GM23338 (cell line): ENCODE data around the gene PLXNC1. TPM values are rescaled to one million over a fixed set of nuclear protein-coding genes. Genes with fewer than 3 reads are reported as not detected.
A peak's percentile ranks its signal among the peaks of the same experiment; 100 is the strongest.

ENCODE experiments used
- ATAC-seq: fragments of 200-7000 bp; cut with Tn5 transposase; 3 replicates; pipeline ENCODE4 v1.9.1; 2020
- DNase-seq: peaks from one replicate; pipeline ENCODE4 v3.0.0-alpha.2; 2015; ENCODE audit warnings: low spot score
- H2AFZ ChIP-seq: fragments of 200-600 bp; sonication (generic); 2 replicates; pipeline ENCODE4 v1.8.0; 2016; ENCODE audit warnings: antibody characterized with exemption, mild to moderate bottlenecking, moderate library complexity
- H3F3A ChIP-seq: fragments of 200-600 bp; sonication (generic); replicated peaks from 2 replicates; pipeline ENCODE4 v1.8.0; 2017; ENCODE audit warnings: antibody characterized with exemption, mixed run types, low read depth
- H3K27ac ChIP-seq: fragments of 200-600 bp; sonication (generic); 2 replicates; pipeline ENCODE4 v1.6.1; 2016; ENCODE audit warnings: low read depth
- H3K27me3 ChIP-seq: fragments of 200-600 bp; sonication (generic); 2 replicates; pipeline ENCODE4 v1.8.0; 2016; ENCODE audit warnings: mild to moderate bottlenecking, mixed run types, moderate library complexity; ENCODE audit not compliant: insufficient read depth
- H3K36me3 ChIP-seq: fragments of 200-600 bp; sonication (generic); 2 replicates; pipeline ENCODE4 v1.8.0; 2016; ENCODE audit warnings: mild to moderate bottlenecking; ENCODE audit not compliant: insufficient read depth
- H3K4me1 ChIP-seq: fragments of 200-600 bp; sonication (generic); 2 replicates; pipeline ENCODE4 v1.8.0; 2016; ENCODE audit warnings: mild to moderate bottlenecking, moderate library complexity; ENCODE audit not compliant: insufficient read depth
- H3K4me2 ChIP-seq: fragments of 200-600 bp; sonication (generic); 2 replicates; pipeline ENCODE4 v1.7.1; 2017; ENCODE audit warnings: mixed run types
- H3K4me3 ChIP-seq: fragments of 200-600 bp; sonication (generic); 2 replicates; pipeline ENCODE4 v1.6.1; 2016; ENCODE audit warnings: mixed run types
- H3K79me2 ChIP-seq: fragments of 200-600 bp; sonication (generic); replicated peaks from 2 replicates; pipeline ENCODE4 v1.8.0; 2017; ENCODE audit warnings: mild to moderate bottlenecking; ENCODE audit not compliant: insufficient read depth
- H3K9me2 ChIP-seq: fragments of 200-600 bp; sonication (generic); 2 replicates; pipeline ENCODE4 v1.8.0; 2017; ENCODE audit not compliant: insufficient read depth
- H4K20me1 ChIP-seq: fragments of 200-600 bp; sonication (generic); replicated peaks from 2 replicates; pipeline ENCODE4 v1.8.0; 2017; ENCODE audit warnings: mild to moderate bottlenecking; ENCODE audit not compliant: insufficient read depth
- H3K27ac Mint-ChIP-seq: 2 replicates; pipeline ENCODE4 v1.8.0; 2020; ENCODE audit warnings: inconsistent platforms, mild to moderate bottlenecking, moderate library complexity, mixed read lengths
- H3K27me3 Mint-ChIP-seq: 3 replicates; pipeline ENCODE4 v1.8.0; 2022; ENCODE audit warnings: low read depth, mild to moderate bottlenecking, moderate library complexity, mixed read lengths, inconsistent platforms; ENCODE audit not compliant: insufficient read depth, poor library complexity
- H3K36me3 Mint-ChIP-seq: 3 replicates; pipeline ENCODE4 v1.8.0; 2021; ENCODE audit warnings: low read depth, mild to moderate bottlenecking, inconsistent platforms, moderate library complexity, mixed read lengths
- H3K4me1 Mint-ChIP-seq: 3 replicates; pipeline ENCODE4 v1.8.0; 2020; ENCODE audit warnings: mild to moderate bottlenecking, inconsistent platforms, mixed read lengths
- H3K4me3 Mint-ChIP-seq: 3 replicates; pipeline ENCODE4 v1.8.0; 2021; ENCODE audit warnings: moderate library complexity, mild to moderate bottlenecking, inconsistent platforms, mixed read lengths
- H3K9me3 Mint-ChIP-seq: 3 replicates; pipeline ENCODE4 v1.8.0; 2020; ENCODE audit warnings: moderate library complexity, mild to moderate bottlenecking, inconsistent platforms, mixed read lengths
- CREB1 ChIP-seq: fragments of 250-450 bp; sonication (Bioruptor Pico); IDR thresholded peaks from 2 replicates; pipeline ENCODE4 v1.5.0; 2020; ENCODE audit warnings: low read depth, mild to moderate bottlenecking, moderate library complexity
- EZH2 ChIP-seq: fragments of 200-600 bp; sonication (generic); IDR thresholded peaks from one replicate; pipeline ENCODE4 v1.8.0; 2017; ENCODE audit warnings: antibody characterized with exemption, mild to moderate bottlenecking, low read depth; ENCODE audit not compliant: unreplicated experiment
- EZH2phosphoT487 ChIP-seq: fragments of 200-600 bp; sonication (generic); IDR thresholded peaks from one replicate; pipeline ENCODE4 v1.8.1; 2018; ENCODE audit warnings: antibody characterized with exemption; ENCODE audit not compliant: unreplicated experiment
- JUNB ChIP-seq: IDR thresholded peaks from one replicate; pipeline ENCODE4 v1.6.1; 2016; ENCODE audit warnings: antibody characterized with exemption; ENCODE audit not compliant: unreplicated experiment
- NANOG ChIP-seq: IDR thresholded peaks from 2 replicates; pipeline ENCODE4 v1.6.1; 2016; ENCODE audit warnings: antibody characterized with exemption, borderline replicate concordance
- POLR2AphosphoS5 ChIP-seq: IDR thresholded peaks from 2 replicates; pipeline ENCODE4 v1.6.1; 2016; ENCODE audit warnings: antibody characterized with exemption, low read depth
- STAT1 ChIP-seq: IDR thresholded peaks from one replicate; pipeline ENCODE4 v1.6.1; 2016; ENCODE audit warnings: antibody characterized with exemption; ENCODE audit not compliant: unreplicated experiment
- ZNF114 ChIP-seq: fragments of 250-450 bp; sonication (Bioruptor Pico); IDR thresholded peaks from 2 replicates; pipeline ENCODE4 v1.5.0; 2020; ENCODE audit warnings: mild to moderate bottlenecking, moderate library complexity
- ZNF331 ChIP-seq: fragments of 250-450 bp; sonication (Bioruptor Pico); IDR thresholded peaks from 2 replicates; pipeline ENCODE4 v1.5.0; 2020; ENCODE audit warnings: low read depth, mild to moderate bottlenecking, moderate library complexity
- polyA plus RNA-seq: library from polyadenylated mRNA; unstranded; fragments of >200 nt; fragmentation: Nextera tagmentation; extraction: Ambion mirVana; gene quantifications from 2 replicates; pipeline ENCODE4 v1.2.1, GENCODE V29; 2016
- total RNA-seq: library from RNA; depleted of rRNA; stranded (reverse); fragments of >200 nt; shearing (Covaris generic); gene quantifications from 2 replicates; pipeline ENCODE4 v1.2.3, GENCODE V29; 2014
- TF ChIP-seq, protein P1 (sequence below), 2 experiments: fragments of 200-600 bp in 1 of 2; sonication (generic) in 1 of 2; conservative IDR thresholded peaks; 2 replicates each; pipeline versions ENCODE4 v1.5.1 to v1.6.1; 2016 to 2017; ENCODE audit warnings: antibody characterized with exemption in 2 of 2, low read depth in 2 of 2, mild to moderate bottlenecking in 2 of 2, moderate library complexity in 1 of 2
- TF ChIP-seq, protein P2 (sequence below): IDR thresholded peaks from one replicate; pipeline ENCODE4 v1.6.1; 2018; ENCODE audit warnings: antibody characterized with exemption; ENCODE audit not compliant: unreplicated experiment
- TF ChIP-seq, protein P3 (sequence below): IDR thresholded peaks from 2 replicates; pipeline ENCODE4 v1.6.1; 2016; ENCODE audit warnings: antibody characterized with exemption

Gene PLXNC1
- total and polyA plus RNA-seq, 2 experiments from 2014 or later, result 1.9 to 6.5 TPM

DNA sequence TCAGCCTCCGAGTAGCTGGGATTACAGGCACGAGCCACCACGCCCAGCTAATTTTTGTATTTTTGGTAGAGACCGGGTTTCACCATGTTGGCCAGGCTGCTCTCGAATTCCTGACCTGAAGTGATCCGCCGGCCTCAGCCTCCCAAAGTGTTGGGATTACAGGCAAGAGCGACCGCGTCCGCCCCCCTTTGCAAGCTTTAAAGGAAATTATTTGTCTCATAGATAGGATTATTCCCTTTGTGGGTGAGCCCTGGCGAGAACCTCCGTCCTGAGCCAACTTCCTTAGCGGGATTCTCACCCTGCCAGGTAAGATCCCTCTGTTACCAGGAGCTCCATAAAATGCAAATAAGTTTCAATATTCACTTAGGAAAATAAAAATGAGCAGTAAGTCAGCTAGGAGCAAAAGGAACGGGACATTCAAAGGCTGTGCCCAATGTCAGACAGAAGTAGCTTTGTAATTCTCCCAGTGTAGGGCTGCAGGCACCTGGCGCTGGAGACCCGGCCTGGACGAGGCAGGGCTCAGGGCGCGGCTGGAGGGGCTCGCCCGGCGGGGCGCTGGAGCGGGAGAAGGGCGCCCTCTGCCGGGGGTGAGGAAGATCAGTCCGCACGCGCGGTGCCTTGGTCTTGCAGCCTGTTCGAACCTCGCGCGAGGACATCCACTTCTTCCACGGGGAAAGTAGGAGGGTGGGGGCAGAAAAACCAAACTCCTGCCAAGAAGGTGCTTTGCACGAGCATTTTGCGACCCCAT is 47.2 kb upstream of the PLXNC1 start:
- H3K9me3 Mint-ChIP-seq, result no peaks in the 10 kb centered on the region
- peak; percentile 91 for ATAC-seq
- no peaks in the 10 kb centered on the region for H3K79me2 ChIP-seq
- TF ChIP-seq, protein P1, sequence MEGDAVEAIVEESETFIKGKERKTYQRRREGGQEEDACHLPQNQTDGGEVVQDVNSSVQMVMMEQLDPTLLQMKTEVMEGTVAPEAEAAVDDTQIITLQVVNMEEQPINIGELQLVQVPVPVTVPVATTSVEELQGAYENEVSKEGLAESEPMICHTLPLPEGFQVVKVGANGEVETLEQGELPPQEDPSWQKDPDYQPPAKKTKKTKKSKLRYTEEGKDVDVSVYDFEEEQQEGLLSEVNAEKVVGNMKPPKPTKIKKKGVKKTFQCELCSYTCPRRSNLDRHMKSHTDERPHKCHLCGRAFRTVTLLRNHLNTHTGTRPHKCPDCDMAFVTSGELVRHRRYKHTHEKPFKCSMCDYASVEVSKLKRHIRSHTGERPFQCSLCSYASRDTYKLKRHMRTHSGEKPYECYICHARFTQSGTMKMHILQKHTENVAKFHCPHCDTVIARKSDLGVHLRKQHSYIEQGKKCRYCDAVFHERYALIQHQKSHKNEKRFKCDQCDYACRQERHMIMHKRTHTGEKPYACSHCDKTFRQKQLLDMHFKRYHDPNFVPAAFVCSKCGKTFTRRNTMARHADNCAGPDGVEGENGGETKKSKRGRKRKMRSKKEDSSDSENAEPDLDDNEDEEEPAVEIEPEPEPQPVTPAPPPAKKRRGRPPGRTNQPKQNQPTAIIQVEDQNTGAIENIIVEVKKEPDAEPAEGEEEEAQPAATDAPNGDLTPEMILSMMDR (conservative IDR thresholded peaks at IDR 0.05; ENCODE audit: low read depth in 2 of 2), result peak; percentile 73 to 93
- no peak for TF ChIP-seq STAT1
- H3K4me3 ChIP-seq, result peak overlapping the region; percentile 76
- no peaks in the 10 kb centered on the region for H3K36me3 ChIP-seq
- H3K9me2 ChIP-seq, result no peaks in the 10 kb centered on the region
- H3K36me3 Mint-ChIP-seq, result no peaks in the 10 kb centered on the region
- H3K27me3 Mint-ChIP-seq, result peaks cover 21% of the 10 kb centered on the region
- peaks cover 17% of the 10 kb centered on the region for H3K27me3 ChIP-seq
- no peak overlapping the region for H3K27ac ChIP-seq
- no peak overlapping the region for H3K27ac Mint-ChIP-seq
- H3K4me2 ChIP-seq, result peak overlapping the region; percentile 97
- no peaks in the 10 kb centered on the region for H4K20me1 ChIP-seq
- H3K4me3 Mint-ChIP-seq, result peak overlapping the region; percentile 77
- H3K4me1 Mint-ChIP-seq, result peaks cover 10% of the 10 kb centered on the region
- peak; percentile 87 for DNase-seq
- no peaks in the 10 kb centered on the region for H3F3A ChIP-seq
- H3K4me1 ChIP-seq, result no peaks in the 10 kb centered on the region
- peak overlapping the region; percentile 100 for H2AFZ ChIP-seq

DNA sequence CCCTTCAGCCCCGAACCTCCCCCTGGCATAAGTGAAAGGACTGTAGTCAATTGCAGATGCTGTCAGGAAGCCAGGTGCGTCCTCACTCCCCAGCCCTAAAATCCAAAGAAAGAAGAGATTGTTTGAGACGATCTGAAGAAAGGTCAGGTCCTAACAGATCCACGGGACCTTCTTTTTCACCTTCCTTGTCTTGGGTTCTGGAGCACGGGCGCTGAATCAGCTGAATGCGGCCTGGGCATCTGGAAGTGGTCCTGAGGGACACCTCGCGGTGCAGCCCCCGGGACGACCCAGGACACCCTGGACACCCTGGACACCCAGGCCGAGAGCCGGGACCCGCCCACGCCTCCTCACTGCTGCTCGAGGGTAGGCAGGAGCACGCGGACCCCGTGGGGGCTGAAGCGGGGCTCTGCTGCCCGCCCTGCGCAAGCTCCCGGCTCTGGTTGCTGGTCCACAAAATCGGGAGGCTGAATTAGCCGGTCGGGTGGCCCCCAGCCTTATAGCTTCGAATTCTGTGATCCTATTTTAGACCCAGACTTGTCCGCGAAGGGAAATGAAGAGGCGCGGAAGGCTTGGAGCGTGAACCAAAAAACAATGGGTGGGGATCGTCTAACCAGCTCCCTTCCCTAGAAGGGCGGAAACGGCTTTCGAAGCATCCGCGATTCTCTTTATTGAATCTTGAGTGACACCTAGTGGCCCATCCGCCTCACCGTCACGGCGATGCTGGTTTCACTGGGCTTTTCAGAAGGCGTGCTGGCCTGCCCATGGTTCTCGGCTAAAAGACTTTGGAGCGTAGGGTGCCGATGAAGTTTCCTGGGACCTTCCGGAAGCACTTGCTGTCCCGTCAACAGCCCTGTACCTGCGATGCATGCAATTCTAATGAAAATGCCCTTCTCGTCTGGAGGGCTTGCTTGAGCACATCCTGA is 46.4 kb upstream of the PLXNC1 start:
- peak; percentile 78 for ATAC-seq
- no peaks in the 10 kb centered on the region for H3F3A ChIP-seq
- H3K27me3 ChIP-seq, result peaks cover 17% of the 10 kb centered on the region
- no peaks in the 10 kb centered on the region for H3K9me2 ChIP-seq
- peak overlapping the region; percentile 100 for H2AFZ ChIP-seq
- H3K27ac ChIP-seq, result no peak overlapping the region
- H3K9me3 Mint-ChIP-seq, result no peaks in the 10 kb centered on the region; the same call in 2 of the 3 replicates
- peak overlapping the region; percentile 77 for H3K4me3 Mint-ChIP-seq
- H4K20me1 ChIP-seq, result no peaks in the 10 kb centered on the region
- DNase-seq, result peak; percentile 97
- no peak overlapping the region for H3K27ac Mint-ChIP-seq
- no peaks in the 10 kb centered on the region for H3K36me3 ChIP-seq
- H3K4me2 ChIP-seq, result peak overlapping the region; percentile 97
- H3K4me3 ChIP-seq, result peak overlapping the region; percentile 76
- H3K36me3 Mint-ChIP-seq, result no peaks in the 10 kb centered on the region
- no peaks in the 10 kb centered on the region for H3K79me2 ChIP-seq
- peaks cover 21% of the 10 kb centered on the region for H3K27me3 Mint-ChIP-seq
- H3K4me1 ChIP-seq, result no peaks in the 10 kb centered on the region
- H3K4me1 Mint-ChIP-seq, result peaks cover 10% of the 10 kb centered on the region
- no peak for TF ChIP-seq JUNB
- TF ChIP-seq, protein P2, sequence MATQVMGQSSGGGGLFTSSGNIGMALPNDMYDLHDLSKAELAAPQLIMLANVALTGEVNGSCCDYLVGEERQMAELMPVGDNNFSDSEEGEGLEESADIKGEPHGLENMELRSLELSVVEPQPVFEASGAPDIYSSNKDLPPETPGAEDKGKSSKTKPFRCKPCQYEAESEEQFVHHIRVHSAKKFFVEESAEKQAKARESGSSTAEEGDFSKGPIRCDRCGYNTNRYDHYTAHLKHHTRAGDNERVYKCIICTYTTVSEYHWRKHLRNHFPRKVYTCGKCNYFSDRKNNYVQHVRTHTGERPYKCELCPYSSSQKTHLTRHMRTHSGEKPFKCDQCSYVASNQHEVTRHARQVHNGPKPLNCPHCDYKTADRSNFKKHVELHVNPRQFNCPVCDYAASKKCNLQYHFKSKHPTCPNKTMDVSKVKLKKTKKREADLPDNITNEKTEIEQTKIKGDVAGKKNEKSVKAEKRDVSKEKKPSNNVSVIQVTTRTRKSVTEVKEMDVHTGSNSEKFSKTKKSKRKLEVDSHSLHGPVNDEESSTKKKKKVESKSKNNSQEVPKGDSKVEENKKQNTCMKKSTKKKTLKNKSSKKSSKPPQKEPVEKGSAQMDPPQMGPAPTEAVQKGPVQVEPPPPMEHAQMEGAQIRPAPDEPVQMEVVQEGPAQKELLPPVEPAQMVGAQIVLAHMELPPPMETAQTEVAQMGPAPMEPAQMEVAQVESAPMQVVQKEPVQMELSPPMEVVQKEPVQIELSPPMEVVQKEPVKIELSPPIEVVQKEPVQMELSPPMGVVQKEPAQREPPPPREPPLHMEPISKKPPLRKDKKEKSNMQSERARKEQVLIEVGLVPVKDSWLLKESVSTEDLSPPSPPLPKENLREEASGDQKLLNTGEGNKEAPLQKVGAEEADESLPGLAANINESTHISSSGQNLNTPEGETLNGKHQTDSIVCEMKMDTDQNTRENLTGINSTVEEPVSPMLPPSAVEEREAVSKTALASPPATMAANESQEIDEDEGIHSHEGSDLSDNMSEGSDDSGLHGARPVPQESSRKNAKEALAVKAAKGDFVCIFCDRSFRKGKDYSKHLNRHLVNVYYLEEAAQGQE, result no peak
- no peak for TF ChIP-seq NANOG
- TF ChIP-seq, protein P3, sequence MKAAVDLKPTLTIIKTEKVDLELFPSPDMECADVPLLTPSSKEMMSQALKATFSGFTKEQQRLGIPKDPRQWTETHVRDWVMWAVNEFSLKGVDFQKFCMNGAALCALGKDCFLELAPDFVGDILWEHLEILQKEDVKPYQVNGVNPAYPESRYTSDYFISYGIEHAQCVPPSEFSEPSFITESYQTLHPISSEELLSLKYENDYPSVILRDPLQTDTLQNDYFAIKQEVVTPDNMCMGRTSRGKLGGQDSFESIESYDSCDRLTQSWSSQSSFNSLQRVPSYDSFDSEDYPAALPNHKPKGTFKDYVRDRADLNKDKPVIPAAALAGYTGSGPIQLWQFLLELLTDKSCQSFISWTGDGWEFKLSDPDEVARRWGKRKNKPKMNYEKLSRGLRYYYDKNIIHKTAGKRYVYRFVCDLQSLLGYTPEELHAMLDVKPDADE, result no peak
- TF ChIP-seq CREB1 (CRISPR knock-in tag), result peak; percentile 58
- TF ChIP-seq EZH2, result peak; percentile 39
- TF ChIP-seq, protein P1 (conservative IDR thresholded peaks at IDR 0.05; ENCODE audit: low read depth in 2 of 2), result peak; percentile 82 to 97
- TF ChIP-seq ZNF114 (CRISPR knock-in tag), result no peak
- no peak for TF ChIP-seq EZH2phosphoT487
- TF ChIP-seq POLR2AphosphoS5, result no peak
- no peak for TF ChIP-seq ZNF331 (CRISPR knock-in tag)
- TF ChIP-seq STAT1, result no peak
